Testis (tissue), 2 donors: ENCODE results near the gene PIR.

Experiments
- POLR2A ChIP-seq: fragments of 450-650 bp; IDR thresholded peaks from one replicate; pipeline ENCODE4 v1.6.1; 2017; ENCODE audit warnings: antibody characterized with exemption, mild to moderate bottlenecking, moderate library complexity
- TF ChIP-seq, protein P1 (sequence below), 3 experiments: fragments of 450-650 bp in 2 of 3; fragments of 200-600 bp in 1 of 3; sonication (generic) in 1 of 3; IDR thresholded peaks; one replicate each; pipeline ENCODE4 v1.5.1; 2016 to 2019; ENCODE audit warnings: antibody characterized with exemption in 3 of 3, mild to moderate bottlenecking in 2 of 3, moderate library complexity in 1 of 3

DNA sequence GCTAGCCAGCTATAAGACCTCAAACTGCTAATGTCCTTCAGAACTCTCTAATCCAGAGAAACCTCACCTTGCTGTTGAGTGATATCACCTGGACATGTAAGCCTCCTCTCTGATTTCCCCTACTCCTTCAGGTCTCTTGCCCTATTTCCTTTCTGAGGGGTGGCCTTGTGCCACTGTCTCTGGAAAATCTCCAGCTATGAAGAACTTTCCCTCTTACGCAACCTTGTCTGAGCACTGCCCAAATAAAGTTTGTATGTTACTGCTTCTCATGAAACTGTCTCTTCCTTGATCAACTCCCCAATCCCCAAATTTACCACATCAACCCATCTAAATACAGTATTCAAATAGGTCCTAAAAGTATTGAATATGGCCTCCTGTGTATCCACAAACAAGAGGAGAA is 55.4 kb downstream of the PIR start:
- TF ChIP-seq, protein P1, sequence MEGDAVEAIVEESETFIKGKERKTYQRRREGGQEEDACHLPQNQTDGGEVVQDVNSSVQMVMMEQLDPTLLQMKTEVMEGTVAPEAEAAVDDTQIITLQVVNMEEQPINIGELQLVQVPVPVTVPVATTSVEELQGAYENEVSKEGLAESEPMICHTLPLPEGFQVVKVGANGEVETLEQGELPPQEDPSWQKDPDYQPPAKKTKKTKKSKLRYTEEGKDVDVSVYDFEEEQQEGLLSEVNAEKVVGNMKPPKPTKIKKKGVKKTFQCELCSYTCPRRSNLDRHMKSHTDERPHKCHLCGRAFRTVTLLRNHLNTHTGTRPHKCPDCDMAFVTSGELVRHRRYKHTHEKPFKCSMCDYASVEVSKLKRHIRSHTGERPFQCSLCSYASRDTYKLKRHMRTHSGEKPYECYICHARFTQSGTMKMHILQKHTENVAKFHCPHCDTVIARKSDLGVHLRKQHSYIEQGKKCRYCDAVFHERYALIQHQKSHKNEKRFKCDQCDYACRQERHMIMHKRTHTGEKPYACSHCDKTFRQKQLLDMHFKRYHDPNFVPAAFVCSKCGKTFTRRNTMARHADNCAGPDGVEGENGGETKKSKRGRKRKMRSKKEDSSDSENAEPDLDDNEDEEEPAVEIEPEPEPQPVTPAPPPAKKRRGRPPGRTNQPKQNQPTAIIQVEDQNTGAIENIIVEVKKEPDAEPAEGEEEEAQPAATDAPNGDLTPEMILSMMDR (IDR thresholded peaks at IDR 0.05), result no peak
- TF ChIP-seq POLR2A, result no peak
